ENCODE measurements around the gene HSD17B14. TPM values are rescaled to one million over a fixed set of nuclear protein-coding genes. Genes with fewer than 3 reads are reported as not detected.
A peak's percentile ranks its signal among the peaks of the same experiment; 100 is the strongest.

HSD17B14 gene
- total and polyA plus RNA-seq, 2 of the 13 experiments (the other 11 are each of a cell fraction or from before 2014, with no cell fraction given), result 0.58 to 1.2 TPM

- no peak for TF ChIP-seq FOXO4 (CRISPR knock-in tag; conservative IDR thresholded peaks at IDR 0.05)
- TF ChIP-seq HOMEZ (CRISPR knock-in tag; IDR thresholded peaks at IDR 0.05; ENCODE audit: low read depth), result peak; percentile 54; the same call in 1 of the 2 replicates
- TF ChIP-seq ZNF609 (CRISPR knock-in tag; IDR thresholded peaks at IDR 0.05; ENCODE audit: borderline replicate concordance), result no peak
- peak; percentile 96 for TF ChIP-seq FOSL2 (CRISPR knock-in tag; IDR thresholded peaks at IDR 0.05)
- no peak for TF ChIP-seq ZXDC (CRISPR knock-in tag; IDR thresholded peaks at IDR 0.05)
- TF ChIP-seq USF2 (IDR thresholded peaks at IDR 0.05; ENCODE audit: low read depth, low read length), result no peak
- no peak for TF ChIP-seq USF2 (CRISPR knock-in tag; IDR thresholded peaks at IDR 0.05; ENCODE audit: borderline replicate concordance)
- no peak for TF ChIP-seq HIC2 (CRISPR knock-in tag; IDR thresholded peaks at IDR 0.05; ENCODE audit: low read depth)
- no peak for TF ChIP-seq TARDBP (CRISPR knock-in tag; IDR thresholded peaks at IDR 0.05)
- peak; percentile 76 for TF ChIP-seq ATF3 (CRISPR knock-in tag; IDR thresholded peaks at IDR 0.05)
- no peak for TF ChIP-seq U2AF2 (IDR thresholded peaks at IDR 0.05; ENCODE audit: low read depth, low read length)
- no peak for TF ChIP-seq TEF (CRISPR knock-in tag; IDR thresholded peaks at IDR 0.05)
Observed at GRCh38 chr19:48872884-48873475, 36.7 kb upstream of the HSD17B14 start (continued).

Measured in HepG2 (cell line).